GM19452 (cell line): Measurements from ENCODE around the gene DTNA.

ENCODE experiments used
- ATAC-seq: cut with Tn5 transposase; IDR thresholded peaks from one replicate; pipeline ENCODE4 v1.9.1; 2021; ENCODE audit not compliant: unreplicated experiment

The DTNA gene

DNA sequence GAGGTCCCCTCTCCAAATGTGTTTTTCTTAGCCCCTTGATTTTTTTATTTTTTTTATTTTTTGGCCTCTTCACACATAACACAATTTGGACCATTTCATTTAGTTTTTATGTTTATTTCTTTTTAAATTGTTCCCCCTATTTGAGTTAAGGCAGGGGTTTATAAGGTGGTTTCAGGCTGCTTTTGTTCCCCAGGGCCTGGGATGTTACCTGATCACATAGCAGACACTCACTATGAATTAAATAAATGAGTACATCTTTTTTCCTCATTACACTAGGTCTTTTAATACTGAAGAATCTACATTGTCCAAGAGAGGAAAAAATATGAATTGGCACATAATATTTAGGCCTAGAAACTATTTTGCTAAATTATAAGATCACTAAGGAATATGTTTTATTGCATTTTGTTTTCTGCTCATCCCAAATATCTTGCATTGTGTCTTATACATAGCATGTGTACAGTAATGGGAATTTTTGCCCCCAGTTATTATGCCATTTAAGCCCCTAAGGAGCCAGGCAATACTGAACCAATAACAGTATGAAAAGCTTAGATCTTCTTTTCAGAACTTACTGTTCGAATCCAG lies 218.7 kb downstream of the DTNA start:
- ATAC-seq, result no peak

DNA sequence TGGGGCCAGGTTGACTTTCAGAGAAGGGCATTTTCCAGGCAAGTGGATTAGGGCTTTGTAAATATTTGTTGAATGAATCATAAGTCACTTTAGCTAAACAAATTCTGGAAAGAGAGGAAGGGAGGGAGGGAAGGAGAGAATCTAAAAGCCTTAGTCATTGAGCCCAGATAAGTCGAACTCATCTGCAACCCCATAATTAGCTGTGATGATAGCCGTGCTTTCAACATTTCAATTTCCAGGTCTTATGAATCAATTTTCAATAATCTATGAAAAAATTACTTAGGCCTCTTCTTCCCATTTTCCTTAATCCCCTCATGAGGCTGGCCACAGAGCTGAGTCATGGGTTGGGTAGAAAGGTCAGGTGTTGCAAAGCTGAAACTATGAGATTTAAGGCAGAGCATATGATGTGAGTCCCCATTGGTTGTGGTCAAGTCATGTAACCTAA lies 219.3 kb downstream of the DTNA start:
- ATAC-seq, result no peak

DNA sequence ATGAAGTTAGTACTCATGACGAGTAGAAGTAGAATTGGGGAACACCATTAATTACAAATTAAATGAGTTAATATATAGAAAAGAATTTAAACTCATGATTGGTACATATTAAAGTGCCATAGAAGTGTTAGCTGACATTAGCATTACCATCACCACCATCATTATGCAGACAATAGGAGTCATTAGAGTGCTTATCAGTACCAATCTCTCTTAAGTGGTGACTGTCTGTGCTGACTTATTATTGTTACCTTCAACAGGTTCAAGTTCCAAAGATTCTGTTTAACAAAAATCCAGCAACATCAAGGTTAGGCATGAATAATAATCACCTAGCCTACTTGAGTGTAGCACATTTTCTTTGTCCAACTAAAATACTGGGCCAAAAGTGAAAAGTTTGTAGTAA lies 222.3 kb downstream of the DTNA start:
- ATAC-seq, result no peak

DNA sequence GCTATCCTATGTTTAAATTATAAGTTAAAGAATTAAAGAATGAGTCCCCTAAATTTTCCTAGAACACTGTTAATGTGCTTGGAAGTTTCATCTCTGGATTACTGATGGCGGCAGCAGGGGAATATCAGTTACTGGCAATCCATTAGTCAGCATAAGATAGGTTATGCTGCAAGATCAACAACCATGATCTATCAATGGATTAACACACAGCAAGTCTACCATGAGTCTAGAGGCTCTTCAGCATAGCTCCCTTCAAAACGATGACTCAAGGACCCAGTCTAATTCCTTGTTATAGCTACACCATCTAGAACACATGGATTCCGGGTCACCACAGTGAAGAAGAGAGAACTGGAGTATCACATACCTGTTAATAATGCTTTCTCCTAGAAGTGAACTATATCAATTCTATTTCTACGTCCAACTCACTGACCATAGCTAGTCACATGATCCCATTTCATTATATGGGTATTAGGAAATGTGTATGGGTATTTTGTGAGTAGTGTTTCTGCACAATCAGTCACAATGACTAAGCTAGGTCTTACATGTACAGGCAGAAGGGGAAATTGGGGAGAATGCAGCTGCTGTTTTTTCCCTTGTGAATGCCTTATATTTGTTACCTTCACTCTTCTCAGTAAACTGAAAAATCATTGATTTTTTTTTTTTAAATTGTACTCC lies 222.8 kb downstream of the DTNA start:
- ATAC-seq, result no peak

DNA sequence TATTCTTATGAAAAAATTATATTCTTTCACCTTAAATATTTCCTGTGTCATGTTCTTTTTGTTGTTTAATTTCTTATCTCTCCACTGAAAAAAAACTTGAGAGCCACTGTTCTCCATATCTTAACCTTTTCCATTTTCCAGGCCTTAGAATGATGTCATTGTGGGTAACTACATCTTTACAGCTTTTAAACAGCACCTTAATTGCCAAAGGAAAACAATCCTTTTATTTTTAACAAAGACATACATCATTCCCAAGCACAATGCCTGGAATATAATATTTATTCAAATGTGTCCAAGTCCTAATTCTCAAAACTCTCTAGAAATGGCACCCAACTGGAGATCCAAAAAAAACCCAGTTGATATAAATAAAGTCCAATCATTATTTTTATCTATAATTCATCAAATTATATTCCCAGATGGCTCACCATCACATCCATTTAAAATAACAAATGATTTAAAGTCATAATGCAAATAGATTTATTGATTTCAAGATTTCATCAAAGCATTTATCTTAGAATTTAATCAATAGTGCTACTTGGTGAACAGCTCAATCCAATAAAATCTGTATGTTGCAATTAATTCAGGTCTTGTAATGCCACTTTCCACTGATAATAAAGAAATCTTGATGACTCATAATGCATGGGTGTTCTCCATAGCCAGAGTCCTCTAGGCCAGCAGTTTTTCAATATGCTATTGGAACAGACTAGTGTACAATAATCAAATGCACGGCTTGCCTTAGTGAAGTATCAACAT lies 224.0 kb downstream of the DTNA start:
- no peak for ATAC-seq

DNA sequence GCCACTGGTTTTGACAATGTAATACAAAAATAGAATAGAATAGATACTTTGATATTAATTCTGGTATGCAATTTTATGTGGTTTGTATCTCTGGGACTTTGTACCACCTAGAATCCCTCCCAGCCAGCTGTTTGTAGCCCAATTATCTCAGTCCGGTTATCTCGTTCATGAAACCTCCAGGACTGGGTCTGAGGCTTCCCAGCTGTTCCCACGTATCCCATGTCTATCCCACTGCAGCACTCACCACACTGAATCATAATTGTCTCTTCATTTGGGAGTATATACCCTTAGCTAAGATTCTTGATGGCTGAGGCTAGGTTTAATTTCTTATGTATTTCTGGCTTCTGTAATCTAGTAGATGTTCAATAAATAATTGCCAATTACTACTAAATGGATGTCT lies 226.7 kb downstream of the DTNA start:
- no peak for ATAC-seq

DNA sequence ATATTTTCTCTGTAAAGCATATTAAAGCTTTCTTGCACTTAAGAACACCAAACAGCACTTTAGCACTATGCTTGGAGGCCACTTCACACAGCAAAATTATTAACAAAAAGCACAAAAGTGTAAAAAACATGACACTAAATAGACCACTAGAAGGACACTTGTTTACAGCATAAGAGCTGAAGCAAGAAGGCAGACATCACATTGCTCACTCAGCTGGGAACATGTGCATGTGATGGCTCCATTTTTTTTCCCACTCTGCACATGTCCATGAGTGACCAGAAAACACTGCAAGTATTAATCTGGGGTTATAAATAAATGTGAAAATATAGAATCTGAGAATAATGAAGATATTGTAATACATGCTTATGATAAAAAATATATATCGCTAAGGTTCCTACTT lies 228.0 kb downstream of the DTNA start:
- ATAC-seq, result no peak
